ENCODE results near the gene ANP32A. TPM values are rescaled to one million over a fixed set of nuclear protein-coding genes. Genes with fewer than 3 reads are reported as not detected.

ANP32A gene
- total and polyA plus RNA-seq, 3 experiments from 2014 or later, result 94.6 to 237 (median 233) TPM

GRCh38 chr15:68733666-68734065 is 87.0 kb downstream of the ANP32A start:
- POLR2A ChIA-PET, result no interaction called here
- H3K4me1 ChIP-seq (ENCODE audit: insufficient read depth, low read length), result no peaks in the 10 kb centered on the region
- H3K9me3 Mint-ChIP-seq, result no peaks in the 10 kb centered on the region
- no peaks in the 10 kb centered on the region for H3K36me3 ChIP-seq (ENCODE audit: insufficient read depth, low read length)
- H3K4me3 ChIP-seq (ENCODE audit: low read length), result no peak overlapping the region
- peaks cover 0 to 5% (median 3%) of the 10 kb centered on the region in 3 donors for H3K4me1 Mint-ChIP-seq
- H3K27me3 Mint-ChIP-seq, result no peaks in the 10 kb centered on the region
- CTCF ChIA-PET, result interaction anchor here (1.1 kb wide), 1 partner anchor 142 kb away, joined by 3 read pairs; no protein-coding TSS in a partner anchor
- H3K36me3 Mint-ChIP-seq, result no peaks in the 10 kb centered on the region
- H3K27ac ChIP-seq (ENCODE audit: low read depth, low read length), result no peak overlapping the region
- no peaks in the 10 kb centered on the region for H3K27me3 ChIP-seq (ENCODE audit: insufficient read depth, low read length, poor library complexity, severe bottlenecking)
- DNase-seq, result no peak
- H3K9me3 ChIP-seq (ENCODE audit: low read length), result no peaks in the 10 kb centered on the region
- H3K4me3 Mint-ChIP-seq, result no peak overlapping the region
- H3K27ac Mint-ChIP-seq, result no peak overlapping the region

GRCh38 chr15:68732451-68732850 is 88.2 kb downstream of the ANP32A start:
- no peaks in the 10 kb centered on the region for H3K27me3 ChIP-seq (ENCODE audit: insufficient read depth, low read length, poor library complexity, severe bottlenecking)
- H3K4me1 Mint-ChIP-seq, result peaks cover 0 to 5% (median 3%) of the 10 kb centered on the region in 3 donors
- DNase-seq, result no peak
- ChIA-PET POLR2A (no interaction called here), CTCF (interaction anchor here (0.8 to 2.2 kb wide), 2 partner anchors 142 to 144 kb away, joined by 3 to 10 read pairs; no protein-coding TSS in a partner anchor)
- H3K36me3 ChIP-seq (ENCODE audit: insufficient read depth, low read length), result no peaks in the 10 kb centered on the region
- H3K4me3 Mint-ChIP-seq, result no peak overlapping the region
- no peaks in the 10 kb centered on the region for H3K9me3 Mint-ChIP-seq
- no peaks in the 10 kb centered on the region for H3K9me3 ChIP-seq (ENCODE audit: low read length)
- no peaks in the 10 kb centered on the region for H3K27me3 Mint-ChIP-seq
- no peak overlapping the region for H3K27ac ChIP-seq (ENCODE audit: low read depth, low read length)
- H3K36me3 Mint-ChIP-seq, result no peaks in the 10 kb centered on the region
- H3K27ac Mint-ChIP-seq, result peak overlapping the region in 1 of 8 donors; percentile 49
- H3K4me3 ChIP-seq (ENCODE audit: low read length), result no peak overlapping the region
- no peaks in the 10 kb centered on the region for H3K4me1 ChIP-seq (ENCODE audit: insufficient read depth, low read length)

- no peak overlapping the region for H3K27ac Mint-ChIP-seq
- ChIA-PET POLR2A (no interaction called here), CTCF (interaction anchor here (0.7 to 2.2 kb wide), 4 partner anchors 121 to 145 kb away, joined by 3 to 10 read pairs (median 4); no protein-coding TSS in a partner anchor)
- Histone ChIP-seq H3K4me3 (ENCODE audit: low read length) (no peak overlapping the region), H3K36me3 (ENCODE audit: insufficient read depth, low read length) (no peaks in the 10 kb centered on the region), H3K4me1 (ENCODE audit: insufficient read depth, low read length) (no peaks in the 10 kb centered on the region), H3K27ac (ENCODE audit: low read depth, low read length) (no peak overlapping the region), H3K9me3 (ENCODE audit: low read length) (no peaks in the 10 kb centered on the region), H3K27me3 (ENCODE audit: insufficient read depth, low read length, poor library complexity, severe bottlenecking) (no peaks in the 10 kb centered on the region)
- no peaks in the 10 kb centered on the region for H3K27me3 Mint-ChIP-seq
- H3K4me3 Mint-ChIP-seq, result no peak overlapping the region
- no peaks in the 10 kb centered on the region for H3K9me3 Mint-ChIP-seq
- no peak for DNase-seq
- no peaks in the 10 kb centered on the region for H3K36me3 Mint-ChIP-seq
- peaks cover 0 to 5% (median 3%) of the 10 kb centered on the region in 3 donors for H3K4me1 Mint-ChIP-seq
These were observed 89.5 kb downstream of the ANP32A start for GRCh38 chr15:68730976-68731897.

- Mint-ChIP-seq H3K36me3 (no peaks in the 10 kb centered on the region), H3K4me3 (no peak overlapping the region), H3K9me3 (no peaks in the 10 kb centered on the region), H3K27ac (no peak overlapping the region), H3K27me3 (peaks cover 0 to 4% of the 10 kb centered on the region in 2 donors), H3K4me1 (peaks cover 0 to 5% (median 3%) of the 10 kb centered on the region in 3 donors)
- H3K27me3 ChIP-seq (ENCODE audit: insufficient read depth, low read length, poor library complexity, severe bottlenecking), result no peaks in the 10 kb centered on the region
- CTCF ChIA-PET, result interaction anchor here (0.7 to 2.2 kb wide), 3 partner anchors 122 to 146 kb away, joined by 3 to 10 read pairs (median 5); no protein-coding TSS in a partner anchor
- H3K27ac ChIP-seq (ENCODE audit: low read depth, low read length), result no peak overlapping the region
- POLR2A ChIA-PET, result no interaction called here
- no peaks in the 10 kb centered on the region for H3K36me3 ChIP-seq (ENCODE audit: insufficient read depth, low read length)
- peak in 3 of 5 donors; percentile 3 to 15 (median 9) for DNase-seq
- H3K4me1 ChIP-seq (ENCODE audit: insufficient read depth, low read length), result no peaks in the 10 kb centered on the region
- no peak overlapping the region for H3K4me3 ChIP-seq (ENCODE audit: low read length)
- H3K9me3 ChIP-seq (ENCODE audit: low read length), result no peaks in the 10 kb centered on the region
These were observed 90.2 kb downstream of the ANP32A start for GRCh38 chr15:68730471-68730919.

GRCh38 chr15:68729789-68730411 is 90.8 kb downstream of the ANP32A start:
- H3K27ac Mint-ChIP-seq, result no peak overlapping the region

More at GRCh38 chr15:68729789-68730411, 90.8 kb downstream of the ANP32A start:
- ChIA-PET CTCF (interaction anchor here (2.0 kb wide), 1 partner anchor 146 kb away, joined by 12 read pairs; no protein-coding TSS in a partner anchor), POLR2A (no interaction called here)
- H3K27ac ChIP-seq (ENCODE audit: low read depth, low read length), result no peak overlapping the region
- no peaks in the 10 kb centered on the region for H3K9me3 ChIP-seq (ENCODE audit: low read length)
- H3K9me3 Mint-ChIP-seq, result no peaks in the 10 kb centered on the region
- no peaks in the 10 kb centered on the region for H3K36me3 ChIP-seq (ENCODE audit: insufficient read depth, low read length)
- no peak overlapping the region for H3K4me3 Mint-ChIP-seq
- no peak overlapping the region for H3K4me3 ChIP-seq (ENCODE audit: low read length)
- H3K36me3 Mint-ChIP-seq, result no peaks in the 10 kb centered on the region
- peaks cover 0 to 6% of the 10 kb centered on the region in 2 donors for H3K27me3 Mint-ChIP-seq
- DNase-seq, result no peak
- H3K27me3 ChIP-seq (ENCODE audit: insufficient read depth, low read length, poor library complexity, severe bottlenecking), result no peaks in the 10 kb centered on the region
- H3K4me1 ChIP-seq (ENCODE audit: insufficient read depth, low read length), result no peaks in the 10 kb centered on the region
- peaks cover 0 to 5% (median 3%) of the 10 kb centered on the region in 3 donors for H3K4me1 Mint-ChIP-seq

Other genes starting within 250 kb of the ANP32A start
- gene CORO2B, start 241.9 kb downstream of the ANP32A start, total RNA-seq, result not detected
- gene CORO2B, start 241.9 kb downstream of the ANP32A start, polyA plus RNA-seq, result not detected
- 1 to 10 TPM in 1 of 2 experiments, under 1 TPM in 1; 0.86 to 1.0 TPM for gene SPESP1, start 109.6 kb upstream of the ANP32A start, total RNA-seq
- gene SPESP1, start 109.6 kb upstream of the ANP32A start, polyA plus RNA-seq, result 0.63 TPM
- gene NOX5, start 193.8 kb upstream of the ANP32A start, total RNA-seq, result not detected
- not detected for gene NOX5, start 193.8 kb upstream of the ANP32A start, polyA plus RNA-seq